ENCODE data around the gene NAV3. TPM values are rescaled to one million over a fixed set of nuclear protein-coding genes. Genes with fewer than 3 reads are reported as not detected.

The NAV3 gene
- total RNA-seq, 1 experiment from 2014 or later: 3.0 TPM

- H3K27me3 Mint-ChIP-seq (ENCODE audit: low read depth): no peaks in the 10 kb centered on the region
- H3K4me2 ChIP-seq (ENCODE audit: insufficient read depth, insufficient read length, low read length): no peak overlapping the region
- no peak overlapping the region for H3K4ac ChIP-seq (ENCODE audit: low read depth, low read length)
- no peak overlapping the region for H3K27ac ChIP-seq (ENCODE audit: insufficient read length, low read depth, low read length)
- H2BK120ac ChIP-seq (ENCODE audit: low read depth, low read length, poor library complexity, severe bottlenecking): no peak overlapping the region
- H3K27me3 ChIP-seq (ENCODE audit: insufficient read depth, low read length): no peaks in the 10 kb centered on the region
- H3K14ac ChIP-seq (ENCODE audit: insufficient read depth, low read length): no peak overlapping the region
- H2AK5ac ChIP-seq (ENCODE audit: insufficient read length, low read length): no peak overlapping the region
- no peak overlapping the region for H3K27ac Mint-ChIP-seq
- no peak overlapping the region for H3K9ac ChIP-seq (ENCODE audit: extremely low read depth, insufficient read length, low read length)
- DNase-seq: no peak
- H3K9me3 Mint-ChIP-seq: no peaks in the 10 kb centered on the region
- no peak overlapping the region for H4K91ac ChIP-seq (ENCODE audit: insufficient read length, low read depth, low read length)
- no peak overlapping the region for H2BK15ac ChIP-seq (ENCODE audit: low read depth, low read length)
- no peak overlapping the region for H2AFZ ChIP-seq (ENCODE audit: low read length)
- H2BK20ac ChIP-seq (ENCODE audit: low read depth, low read length, poor library complexity, severe bottlenecking): no peak overlapping the region
- H3K4me3 Mint-ChIP-seq: no peak overlapping the region
- no peak overlapping the region for H2BK5ac ChIP-seq (ENCODE audit: insufficient read length, low read length)
- no peak for TF ChIP-seq CTCF (conservative IDR thresholded peaks at IDR 0.05)
- no peaks in the 10 kb centered on the region for H3K23me2 ChIP-seq (ENCODE audit: insufficient read length, low read depth, low read length, poor library complexity, severe bottlenecking)
- no peaks in the 10 kb centered on the region for H3K36me3 Mint-ChIP-seq (ENCODE audit: insufficient read depth in 1 of 3, low read depth in 3 of 3)
- H3K23ac ChIP-seq (ENCODE audit: insufficient read length, low read depth, low read length): no peak overlapping the region
- H4K5ac ChIP-seq (ENCODE audit: insufficient read length, low read depth, low read length): no peak overlapping the region
- peaks cover 5 to 6% of the 10 kb centered on the region in 2 experiments for H3K4me1 Mint-ChIP-seq
- H3K79me1 ChIP-seq (ENCODE audit: insufficient read depth, low read depth, low read length, poor library complexity, severe bottlenecking): no peaks in the 10 kb centered on the region
- H2BK12ac ChIP-seq (ENCODE audit: insufficient read length, low read depth, low read length): no peak overlapping the region
- no peak overlapping the region for H4K8ac ChIP-seq (replicated peaks; ENCODE audit: insufficient read length, low read depth, low read length)
- H3K18ac ChIP-seq (ENCODE audit: insufficient read length, low read depth, low read length): no peak overlapping the region
- H3K56ac ChIP-seq (ENCODE audit: insufficient read length, low read depth, low read length): no peak overlapping the region
- H3K79me2 ChIP-seq (ENCODE audit: insufficient read depth, low read length): no peaks in the 10 kb centered on the region
- H3T11ph ChIP-seq (ENCODE audit: low read length): no peak overlapping the region
- no peaks in the 10 kb centered on the region for H4K20me1 ChIP-seq (ENCODE audit: control insufficient read depth, insufficient read depth, insufficient read length)
- no peaks in the 10 kb centered on the region for H3K9me3 ChIP-seq (ENCODE audit: control insufficient read depth, low read depth, low read length)
- H3K4me1 ChIP-seq (ENCODE audit: insufficient read depth, low read length): no peaks in the 10 kb centered on the region; the same call in 1 of the 2 replicates
- no CpG with 5 or more reads among the region's 2 CpGs for WGBS (ENCODE audit: extremely low coverage, insufficient read length, low lambda C conversion rate)
These were observed 297.5 kb downstream of the NAV3 start for GRCh38 chr12:78128211-78128610.
